ENCODE data around the gene KCNJ5.

The KCNJ5 gene

DNA sequence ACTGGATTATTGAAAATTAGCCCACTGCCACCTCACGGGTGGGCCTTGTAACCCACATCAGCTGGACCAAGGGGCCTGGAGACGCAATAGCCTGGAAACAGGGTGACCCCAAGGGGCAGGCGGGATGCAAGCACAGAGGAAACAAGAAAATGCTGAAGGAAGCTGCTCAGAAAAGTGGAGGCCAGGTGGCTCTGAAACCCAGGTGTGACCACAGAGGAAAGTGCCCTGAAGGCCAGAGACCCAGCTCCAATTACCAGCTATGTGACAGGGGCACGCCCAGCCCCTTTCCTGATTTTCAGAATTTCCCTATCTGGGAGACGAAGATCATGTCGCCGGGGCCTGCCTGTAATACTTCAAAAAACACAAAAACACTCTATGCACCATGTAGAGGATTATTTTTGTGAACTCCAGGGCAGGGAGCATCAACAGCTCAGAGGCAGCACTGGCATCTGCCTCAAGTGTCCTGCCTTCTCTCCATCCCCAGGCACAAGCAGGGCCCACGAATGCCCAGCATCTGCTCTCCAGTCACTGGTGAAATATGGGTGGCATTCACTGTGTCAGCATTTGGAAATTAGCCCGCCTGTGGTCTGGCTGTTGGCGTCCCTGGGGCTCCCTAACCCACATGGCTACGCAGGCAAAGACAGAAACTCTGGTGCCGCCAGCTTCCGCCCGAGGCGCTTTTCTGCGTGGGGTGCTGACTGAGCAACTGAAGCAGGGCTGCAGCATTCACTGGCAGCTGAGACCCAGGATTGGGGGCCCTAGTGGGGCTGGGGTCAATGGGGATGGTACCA is 30.4 kb upstream of the KCNJ5 start:
- H3K4me3 ChIP-seq (replicated peaks in 1 of 2; ENCODE audit: low read depth in 2 of 2, low read length in 2 of 2), result no peak overlapping the region
- peak in 1 of 2 donors; percentile 12 for DNase-seq (ENCODE audit: low read depth in 2 of 2)
- TF ChIP-seq, protein P1, sequence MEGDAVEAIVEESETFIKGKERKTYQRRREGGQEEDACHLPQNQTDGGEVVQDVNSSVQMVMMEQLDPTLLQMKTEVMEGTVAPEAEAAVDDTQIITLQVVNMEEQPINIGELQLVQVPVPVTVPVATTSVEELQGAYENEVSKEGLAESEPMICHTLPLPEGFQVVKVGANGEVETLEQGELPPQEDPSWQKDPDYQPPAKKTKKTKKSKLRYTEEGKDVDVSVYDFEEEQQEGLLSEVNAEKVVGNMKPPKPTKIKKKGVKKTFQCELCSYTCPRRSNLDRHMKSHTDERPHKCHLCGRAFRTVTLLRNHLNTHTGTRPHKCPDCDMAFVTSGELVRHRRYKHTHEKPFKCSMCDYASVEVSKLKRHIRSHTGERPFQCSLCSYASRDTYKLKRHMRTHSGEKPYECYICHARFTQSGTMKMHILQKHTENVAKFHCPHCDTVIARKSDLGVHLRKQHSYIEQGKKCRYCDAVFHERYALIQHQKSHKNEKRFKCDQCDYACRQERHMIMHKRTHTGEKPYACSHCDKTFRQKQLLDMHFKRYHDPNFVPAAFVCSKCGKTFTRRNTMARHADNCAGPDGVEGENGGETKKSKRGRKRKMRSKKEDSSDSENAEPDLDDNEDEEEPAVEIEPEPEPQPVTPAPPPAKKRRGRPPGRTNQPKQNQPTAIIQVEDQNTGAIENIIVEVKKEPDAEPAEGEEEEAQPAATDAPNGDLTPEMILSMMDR (IDR thresholded peaks at IDR 0.05; ENCODE audit: low read depth, low read length), result no peak

DNA sequence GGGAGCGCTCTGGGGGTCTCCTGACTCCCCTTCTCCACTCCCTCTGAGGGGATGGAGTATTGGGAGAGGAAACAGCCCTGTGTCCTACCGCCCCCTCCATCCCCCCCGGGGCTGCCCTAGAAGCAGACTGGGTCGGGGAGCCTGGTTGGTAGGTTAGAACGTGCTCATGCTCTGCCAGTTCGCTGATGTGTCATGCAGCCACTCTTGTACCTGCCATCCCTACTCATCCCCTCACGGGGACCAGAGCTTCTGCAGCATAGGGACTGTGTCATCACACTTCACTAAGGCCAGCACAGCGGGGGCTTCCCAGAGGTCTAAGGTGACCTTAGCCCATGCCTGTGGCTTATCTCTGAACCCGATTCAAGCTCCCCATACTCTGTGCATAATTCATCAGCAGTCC is 28.8 kb upstream of the KCNJ5 start:
- DNase-seq (ENCODE audit: low read depth in 2 of 2), result no peak
- no peak overlapping the region for H3K4me3 ChIP-seq (replicated peaks in 1 of 2; ENCODE audit: low read depth in 2 of 2, low read length in 2 of 2)
- TF ChIP-seq, protein P1 (IDR thresholded peaks at IDR 0.05; ENCODE audit: low read depth, low read length), result no peak

DNA sequence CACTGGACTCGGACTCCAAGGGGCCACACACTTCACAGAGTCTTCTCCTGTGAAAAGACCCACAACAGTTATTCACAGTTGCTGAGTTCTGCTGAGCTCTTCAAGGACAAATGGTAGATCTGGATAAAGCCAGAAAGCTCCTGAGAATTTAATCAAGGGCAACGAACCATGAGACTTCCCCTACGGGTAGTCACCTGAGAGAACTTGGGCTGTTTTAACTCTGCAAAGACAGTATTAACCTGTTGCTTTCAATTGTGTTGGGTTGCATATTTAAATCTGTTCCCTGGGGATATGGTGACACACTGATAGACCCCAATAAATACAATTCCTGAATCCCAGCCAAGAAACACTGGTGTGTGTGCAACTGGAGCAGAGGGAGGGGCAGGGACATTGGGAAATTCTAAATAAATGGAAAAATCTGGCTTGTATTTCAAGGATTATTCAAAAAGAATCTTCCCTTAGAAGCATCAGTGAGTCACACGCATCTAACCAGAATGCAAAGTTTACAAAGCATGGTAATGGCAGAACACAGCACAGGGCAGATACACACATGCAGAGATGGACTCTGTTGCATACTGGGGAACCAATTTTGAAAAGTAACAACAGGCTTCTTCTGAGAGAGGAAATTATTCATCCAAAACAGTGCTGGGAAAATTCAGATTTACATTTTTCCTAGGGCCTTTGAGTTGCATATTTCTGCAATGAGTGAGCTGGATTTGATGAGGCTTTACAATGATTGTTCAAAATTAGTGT is 28.1 kb upstream of the KCNJ5 start:
- peak; percentile 31 to 60 for DNase-seq (ENCODE audit: low read depth in 2 of 2)
- TF ChIP-seq, protein P1 (IDR thresholded peaks at IDR 0.05; ENCODE audit: low read depth, low read length), result no peak
- no peak overlapping the region for H3K4me3 ChIP-seq (replicated peaks in 1 of 2; ENCODE audit: low read depth in 2 of 2, low read length in 2 of 2)

DNA sequence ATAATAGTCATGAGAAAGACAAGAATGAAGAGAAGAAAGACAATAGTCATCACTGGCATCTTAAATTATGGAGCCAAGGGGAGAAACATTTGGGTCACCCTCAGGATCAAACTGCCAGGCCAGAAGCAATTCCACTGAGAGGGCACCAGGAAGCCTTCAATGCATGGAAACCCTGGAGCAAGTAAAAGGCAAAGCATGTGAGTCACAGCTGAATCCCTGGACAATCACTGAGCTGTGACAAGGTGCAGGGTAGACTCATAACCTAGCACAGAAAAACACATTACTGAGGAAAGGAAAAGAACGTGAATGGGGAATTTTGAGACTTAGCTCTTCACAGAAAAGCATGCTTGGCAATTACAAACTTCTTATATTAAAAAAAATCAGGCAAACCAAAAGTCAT is 25.7 kb upstream of the KCNJ5 start:
- TF ChIP-seq, protein P1 (IDR thresholded peaks at IDR 0.05; ENCODE audit: low read depth, low read length), result no peak

DNA sequence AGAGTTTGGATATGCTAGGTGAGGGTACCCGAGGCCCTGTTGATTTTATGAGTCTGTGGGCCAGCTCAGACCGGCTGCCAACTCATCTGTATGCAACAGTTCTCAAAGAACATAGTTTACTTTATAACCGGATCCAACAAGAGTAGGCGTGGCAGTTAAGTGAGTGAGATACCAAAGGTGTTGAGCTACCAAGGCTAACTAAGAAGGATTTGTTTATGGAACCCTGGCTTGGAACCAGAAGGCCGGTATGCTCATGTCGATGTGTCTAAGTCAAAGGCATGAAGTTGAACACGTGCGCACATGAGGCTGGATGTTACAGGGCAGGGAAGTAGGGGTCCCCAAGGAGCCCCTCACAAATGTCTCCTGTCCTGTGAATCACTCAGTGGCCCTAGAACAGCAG is 23.9 kb upstream of the KCNJ5 start, which contains the start of gene KCNJ1:
Gene KCNJ1, minus strand, starts transcription at position 20 of the 400 bp plus-strand sequence. CDS start 27,053 bp downstream, outside the sequence.
- TF ChIP-seq, protein P1 (IDR thresholded peaks at IDR 0.05; ENCODE audit: low read depth, low read length), result no peak
- no peak for DNase-seq (ENCODE audit: low read depth in 2 of 2)
- no peak within 1 kb of the TSS for H3K4me3 ChIP-seq (replicated peaks in 1 of 2; ENCODE audit: low read depth in 2 of 2, low read length in 2 of 2)

More for the DNA sequence above, 25.7 kb upstream of the KCNJ5 start:
- H3K4me3 ChIP-seq (replicated peaks in 1 of 2; ENCODE audit: low read depth in 2 of 2, low read length in 2 of 2), result no peak overlapping the region
- peak in 1 of 2 donors; percentile 12 for DNase-seq (ENCODE audit: low read depth in 2 of 2)

DNA sequence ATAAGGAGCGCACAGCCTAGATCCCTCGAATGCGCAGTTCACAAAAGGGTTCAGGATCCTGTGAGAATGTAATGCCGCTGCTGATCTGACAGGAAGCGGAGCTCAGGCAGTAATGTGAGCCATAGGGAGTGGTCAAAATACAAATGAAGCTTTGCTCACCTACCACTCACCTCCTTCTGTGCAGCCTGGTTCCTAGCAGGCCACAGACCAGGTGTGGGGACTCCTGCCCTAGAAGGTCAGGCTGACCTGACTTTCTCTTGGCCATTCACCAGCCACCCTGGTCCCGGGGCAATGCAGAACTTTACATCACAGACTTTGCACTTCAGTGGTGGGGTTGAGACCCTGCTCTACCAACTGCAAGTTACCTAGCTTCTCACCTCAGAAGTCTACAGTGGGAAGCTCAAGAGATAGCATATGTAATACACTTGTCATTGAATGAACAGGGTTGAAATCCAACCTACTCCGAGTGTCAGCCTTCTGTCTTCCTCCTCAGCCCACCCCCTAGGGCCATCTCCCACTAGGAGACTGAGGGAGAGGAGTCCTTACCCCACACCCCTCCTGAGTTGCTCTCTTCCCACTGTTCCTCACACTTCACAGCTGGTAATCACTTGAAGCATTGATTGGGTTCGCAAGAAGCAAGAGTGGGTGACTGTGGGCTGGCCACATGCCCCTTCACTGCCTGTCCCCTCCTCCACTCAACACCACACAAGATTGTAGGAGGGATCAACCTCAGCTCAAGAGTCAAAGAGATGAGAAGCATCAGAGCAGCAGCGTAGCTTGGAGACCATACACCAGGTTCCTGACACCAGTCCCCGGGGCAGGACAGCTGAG is 22.1 kb upstream of the KCNJ5 start:
- DNase-seq (ENCODE audit: low read depth in 2 of 2), result no peak

More for the DNA sequence above, 22.1 kb upstream of the KCNJ5 start:
- TF ChIP-seq, protein P1 (IDR thresholded peaks at IDR 0.05; ENCODE audit: low read depth, low read length), result no peak
- H3K4me3 ChIP-seq (replicated peaks in 1 of 2; ENCODE audit: low read depth in 2 of 2, low read length in 2 of 2), result no peak overlapping the region
